CD4-positive, alpha-beta T cell treated with Interleukin-21 for 1 hour (primary cell): ENCODE data around the gene LEKR1.

ENCODE experiments used
- DNase-seq: peaks from one replicate; pipeline ENCODE4 v3.0.0-alpha.2; 2020

Gene LEKR1

DNA sequence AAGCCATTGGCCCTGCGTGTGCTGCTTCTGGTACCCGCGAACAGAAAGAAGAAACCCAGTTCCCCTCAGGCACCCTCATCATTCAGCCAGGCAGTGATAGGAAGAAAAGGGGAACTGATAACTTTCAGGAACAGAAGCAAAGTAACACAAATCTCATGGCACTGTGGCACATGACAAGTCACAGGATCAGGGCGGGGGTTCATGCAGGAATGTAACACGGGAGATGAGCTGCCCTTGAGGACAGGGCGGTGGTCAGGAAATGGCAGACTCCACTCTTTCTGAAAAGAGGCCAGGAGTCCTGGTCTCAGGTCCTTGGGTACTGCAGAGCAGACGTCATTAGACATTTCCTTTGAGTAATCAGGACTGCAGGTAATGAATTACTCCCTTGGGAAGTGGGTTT, 238.2 kb downstream of the LEKR1 start:
- no peak for DNase-seq

DNA sequence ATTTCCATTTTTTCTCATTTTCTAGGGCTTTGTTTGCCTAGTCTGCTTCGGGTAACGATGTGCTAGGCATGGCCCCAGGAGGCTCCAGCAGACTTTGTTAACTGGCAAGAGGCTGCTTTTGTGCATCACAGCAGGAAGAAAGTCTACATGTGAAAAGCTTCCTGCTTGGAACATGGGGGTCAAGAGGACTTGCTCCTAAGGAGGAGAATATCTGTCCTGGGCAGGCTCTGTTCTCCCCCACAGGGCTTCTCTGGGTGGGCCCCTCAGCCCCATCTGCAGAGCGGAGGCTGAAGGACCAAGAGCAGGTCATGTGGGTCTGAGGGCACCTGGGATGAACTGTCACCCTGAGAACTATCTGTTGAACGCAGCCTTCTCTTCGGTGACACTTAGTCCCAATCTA, 239.0 kb downstream of the LEKR1 start:
- DNase-seq: no peak

DNA sequence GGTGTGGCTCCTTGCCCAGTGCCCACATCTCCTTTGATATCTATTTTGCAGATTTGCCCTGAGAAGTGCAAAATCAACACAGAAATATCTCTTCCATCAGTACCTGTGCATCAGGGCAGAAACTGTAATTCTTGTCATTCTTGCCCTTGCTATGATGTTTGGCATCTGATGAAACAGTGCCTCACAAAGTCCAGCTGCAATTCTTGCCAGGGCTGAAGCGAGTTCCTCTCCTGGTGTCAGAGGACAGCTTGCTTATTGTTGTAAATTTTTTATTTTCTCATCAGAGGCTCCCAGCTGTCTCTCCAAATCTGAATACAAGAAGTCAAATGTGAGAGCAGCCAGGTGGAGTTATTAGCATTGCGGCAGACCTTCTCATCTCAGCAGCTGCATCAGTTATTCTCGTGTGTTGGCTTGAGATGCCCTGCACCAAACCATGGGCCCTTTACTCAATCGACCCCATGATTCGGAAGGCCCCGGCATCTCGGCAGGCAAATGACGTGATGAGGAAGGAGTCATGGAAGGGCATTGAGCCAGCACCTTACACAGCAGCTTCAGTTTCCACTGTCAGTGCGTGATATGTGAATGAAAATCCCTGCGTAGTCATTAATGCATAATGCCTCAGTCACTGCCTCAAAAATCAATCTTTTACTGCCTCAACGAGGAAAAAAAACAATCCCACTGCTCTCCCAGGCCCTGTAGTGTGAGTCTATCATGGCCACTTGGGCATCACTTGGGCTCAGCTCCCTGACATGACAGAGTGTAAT, 240.4 kb downstream of the LEKR1 start:
- no peak for DNase-seq

DNA sequence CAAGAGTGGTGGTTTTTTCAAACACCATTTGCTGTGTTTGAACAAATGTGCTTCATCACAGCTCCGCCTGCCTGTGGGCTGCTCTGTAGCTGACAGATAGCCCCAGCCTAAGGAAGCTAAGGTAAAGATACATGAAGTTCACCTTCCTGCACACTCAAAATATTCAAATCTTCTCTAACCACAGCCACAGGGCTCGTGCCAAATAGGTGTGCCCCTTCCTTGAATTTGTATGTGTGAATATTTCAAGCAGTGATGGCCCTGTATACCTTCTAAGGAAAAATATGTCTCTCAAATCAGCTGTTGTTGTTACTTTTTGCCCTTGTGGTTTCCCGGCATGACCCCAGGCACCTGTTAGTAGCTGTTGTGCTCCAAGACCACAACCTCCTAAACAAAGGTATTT, 241.0 kb downstream of the LEKR1 start:
- peak; percentile 61 for DNase-seq

DNA sequence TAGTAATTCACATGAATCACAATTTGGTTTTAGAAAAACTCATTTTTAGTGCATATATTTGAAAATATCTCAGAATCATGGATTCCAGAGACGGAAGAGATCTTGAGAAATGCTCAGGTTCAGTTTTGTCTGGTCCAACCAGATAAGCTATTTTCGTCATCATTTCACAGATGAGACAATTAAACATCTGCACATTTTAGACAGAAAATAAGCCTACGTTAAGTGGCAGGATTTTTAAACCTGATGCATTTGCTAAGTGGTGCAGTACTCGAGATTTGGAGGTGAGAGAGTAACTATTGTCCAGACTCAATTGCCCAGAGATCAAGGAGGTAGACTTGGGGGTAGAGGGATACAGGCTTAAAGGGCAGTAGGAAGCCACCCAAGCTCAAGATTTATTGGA, 243.3 kb downstream of the LEKR1 start:
- DNase-seq: no peak

DNA sequence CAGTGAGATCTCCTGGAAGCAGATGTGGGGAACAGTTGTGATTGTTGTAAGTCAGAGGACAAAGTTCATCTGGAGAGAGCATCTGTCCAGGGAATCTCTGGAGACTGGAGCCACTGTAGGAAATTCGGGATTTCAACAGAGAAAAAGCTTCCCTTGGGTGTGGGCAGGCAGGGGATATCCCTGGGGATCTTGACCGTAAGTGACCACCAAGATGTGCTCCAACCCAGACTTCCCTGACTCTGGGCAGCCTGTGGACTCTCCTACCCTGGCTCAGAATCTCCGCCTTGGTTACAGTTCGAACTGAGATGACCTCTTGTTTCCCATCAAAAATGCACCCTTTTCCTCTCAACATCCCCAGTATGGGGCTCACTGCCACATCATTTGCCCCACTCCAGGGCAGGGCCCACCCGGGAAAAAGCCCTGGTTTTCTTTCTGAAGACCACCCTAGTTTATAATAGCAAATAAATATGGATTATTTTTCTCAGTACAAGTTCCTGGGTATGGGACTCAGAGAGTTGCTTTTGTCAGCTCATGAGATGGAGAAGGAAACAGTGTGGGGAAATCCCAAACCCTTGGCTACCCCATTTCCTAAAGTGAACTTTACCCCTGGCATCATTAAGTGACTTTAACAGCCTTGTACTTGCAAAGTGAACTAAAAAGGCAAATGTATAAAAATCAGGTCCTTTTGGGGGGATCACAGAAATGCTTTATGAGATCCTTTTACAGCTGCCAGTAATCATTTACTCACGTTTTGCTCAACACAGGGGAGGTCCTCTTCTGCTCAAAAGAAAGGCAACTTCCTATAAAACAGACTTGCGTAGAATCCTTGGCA, 243.9 kb downstream of the LEKR1 start:
- DNase-seq: no peak

DNA sequence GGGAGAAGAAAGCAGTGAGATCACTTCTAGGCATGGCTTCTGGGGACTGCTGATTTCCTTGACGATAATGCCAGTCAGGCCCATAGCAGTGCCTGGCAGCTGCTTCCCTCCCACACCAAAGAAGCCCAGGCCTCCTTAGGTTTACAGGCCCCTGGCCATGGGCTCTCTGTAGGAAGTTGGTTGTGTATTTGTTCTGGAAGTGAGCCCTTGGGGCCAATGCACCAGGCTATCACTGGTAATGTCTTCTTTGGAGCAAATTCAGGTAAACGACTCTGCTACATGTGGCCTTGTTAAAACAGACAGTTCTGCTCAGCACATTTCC, 244.5 kb downstream of the LEKR1 start:
- no peak for DNase-seq

DNA sequence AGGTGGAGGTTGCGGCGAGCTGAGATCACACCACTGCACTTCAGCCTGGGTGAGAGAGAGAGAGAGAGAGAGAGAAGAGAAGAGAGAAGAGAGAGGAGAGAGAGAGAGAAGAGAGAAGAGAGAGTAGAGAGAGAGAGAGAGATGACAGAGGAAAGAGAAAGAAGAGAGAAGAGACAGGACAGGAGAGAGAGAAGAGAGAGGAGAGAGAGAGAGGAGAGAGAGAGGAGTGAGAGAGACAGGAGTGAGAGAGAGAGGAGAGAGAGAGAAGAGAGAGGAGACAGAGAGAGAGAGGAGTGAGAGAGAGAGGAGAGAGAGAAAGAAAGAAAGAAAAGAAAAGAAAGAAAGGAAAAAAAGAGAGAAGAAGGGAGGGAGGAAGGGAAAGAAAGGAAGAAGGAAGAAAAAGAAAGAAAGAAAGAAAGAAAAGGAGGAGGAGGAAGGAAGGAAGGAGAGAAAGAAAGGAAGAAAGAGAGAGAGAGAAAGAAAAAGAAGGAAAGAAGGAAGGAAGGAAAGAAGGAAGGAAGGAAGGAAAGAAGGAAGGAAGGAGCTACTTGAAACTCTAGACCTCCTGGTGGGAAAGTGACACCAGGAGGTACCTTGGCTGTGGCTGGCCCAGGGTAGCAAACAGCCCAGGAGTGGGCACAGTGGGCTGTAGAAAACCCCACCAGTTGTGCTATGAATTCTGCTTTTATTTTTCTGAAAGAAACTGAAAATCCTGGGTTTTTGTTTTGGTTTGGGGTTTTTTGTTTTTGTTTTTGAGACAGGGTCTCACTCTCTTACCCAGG, 245.8 kb downstream of the LEKR1 start:
- no peak for DNase-seq

DNA sequence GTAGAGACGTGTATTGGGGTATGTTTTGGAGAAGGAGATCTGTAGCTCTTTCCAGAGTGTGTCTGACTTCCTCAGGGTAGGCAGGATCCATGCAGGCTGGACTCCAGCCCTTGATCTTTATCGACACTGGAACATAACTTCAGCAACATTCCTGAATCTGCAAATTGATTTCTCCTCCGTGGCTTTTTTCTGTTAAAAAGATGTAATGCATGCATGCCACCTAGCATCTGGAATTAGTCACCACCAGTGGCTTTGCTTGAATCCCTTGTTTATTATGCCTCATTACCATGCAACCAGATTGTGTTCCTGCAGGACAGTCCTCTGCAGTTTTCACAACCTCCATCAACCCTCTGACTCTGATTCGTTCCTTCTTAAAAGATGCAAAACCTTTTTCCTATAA, 247.7 kb downstream of the LEKR1 start:
- no peak for DNase-seq

DNA sequence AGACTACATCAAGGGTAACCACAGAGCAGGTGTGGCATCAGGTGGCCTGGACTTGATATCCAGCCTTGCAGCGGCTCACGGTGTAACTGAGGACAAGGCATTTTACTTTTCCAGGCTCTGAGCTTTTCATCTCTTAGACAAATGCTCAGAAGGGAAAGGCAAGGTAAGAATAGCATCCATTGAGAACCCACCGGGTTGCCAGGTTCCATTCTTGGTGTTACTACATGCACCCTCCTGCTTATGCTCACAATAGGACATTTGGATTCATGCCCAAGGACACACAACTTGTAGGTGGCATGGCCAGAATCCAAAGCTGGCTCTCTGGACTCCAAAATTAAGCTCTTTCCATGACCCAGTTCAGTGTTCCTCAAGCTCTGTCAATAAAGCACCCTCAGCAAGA, 248.3 kb downstream of the LEKR1 start:
- DNase-seq: no peak

DNA sequence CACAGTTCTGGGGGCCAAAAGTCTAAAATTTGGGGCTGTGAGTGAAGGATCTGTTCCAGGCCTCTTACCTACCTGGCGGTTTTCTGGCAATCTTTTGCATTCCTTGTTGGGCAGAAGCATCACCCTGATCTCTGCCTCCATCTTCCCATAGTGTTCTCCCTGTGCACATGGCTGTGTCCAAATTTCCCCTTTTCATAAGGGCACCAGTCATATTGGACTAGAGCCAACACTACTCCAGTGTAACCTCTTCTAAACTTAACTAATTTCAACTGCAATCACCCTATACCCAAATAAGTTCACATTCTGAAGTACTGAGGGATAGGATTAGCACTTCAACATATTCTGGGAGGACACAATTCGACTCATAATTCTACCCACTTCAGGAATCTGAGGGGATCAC, 248.8 kb downstream of the LEKR1 start:
- DNase-seq: no peak

DNA sequence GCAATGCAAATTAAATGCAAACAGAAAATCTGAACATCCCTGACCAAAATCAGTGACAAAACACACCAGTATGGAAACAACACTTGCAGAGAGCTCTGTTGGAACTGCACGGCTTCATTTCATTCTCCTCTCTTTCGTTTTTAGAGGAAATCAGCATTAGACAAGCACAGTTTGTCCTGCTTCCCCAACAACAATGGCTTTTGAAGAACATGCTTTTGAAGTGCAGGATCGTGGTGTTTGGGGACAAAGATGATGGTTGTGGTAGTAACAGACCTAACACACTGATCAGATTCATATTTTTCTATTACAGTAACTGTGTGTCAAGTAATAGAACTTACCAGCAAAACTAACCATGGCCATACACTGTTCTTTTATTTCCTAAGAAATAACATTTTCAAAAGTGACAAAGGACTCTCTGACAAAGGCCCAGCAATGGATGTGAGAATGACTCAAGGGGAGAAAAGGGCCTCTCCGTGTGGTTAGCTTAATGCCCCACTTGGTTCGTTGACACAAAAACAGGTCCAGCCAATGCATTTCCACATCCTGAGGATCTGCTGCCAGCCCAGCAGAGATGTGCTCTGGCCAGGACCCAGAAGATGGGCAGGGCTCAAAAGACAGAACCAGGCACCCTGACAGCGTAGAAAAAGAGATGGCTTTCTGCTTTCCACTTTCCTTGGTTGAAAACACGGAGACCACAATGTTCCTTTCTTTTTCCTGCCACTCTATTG, 249.7 kb downstream of the LEKR1 start:
- DNase-seq: no peak

DNA sequence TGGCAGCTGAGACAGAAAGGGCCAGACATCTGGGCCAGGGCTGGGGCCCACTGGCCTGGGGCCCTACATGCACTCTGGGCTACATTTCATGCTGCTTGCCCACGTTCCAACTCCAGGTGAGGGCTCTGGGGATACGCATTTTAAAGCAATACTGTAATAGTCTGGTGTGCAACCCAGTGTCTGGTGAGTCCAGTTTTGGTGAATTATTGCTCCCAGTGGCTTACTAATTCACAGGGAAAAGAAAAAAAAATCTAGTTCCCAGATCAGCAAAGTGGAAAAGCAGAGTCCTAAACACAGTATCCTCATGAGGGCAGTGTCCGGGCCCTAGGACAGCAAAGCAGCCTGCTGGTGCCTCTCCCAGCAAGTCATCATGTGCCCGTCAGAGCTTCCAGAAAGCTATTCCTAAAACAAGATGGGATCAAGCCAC, 251.4 kb downstream of the LEKR1 start:
- DNase-seq: no peak

DNA sequence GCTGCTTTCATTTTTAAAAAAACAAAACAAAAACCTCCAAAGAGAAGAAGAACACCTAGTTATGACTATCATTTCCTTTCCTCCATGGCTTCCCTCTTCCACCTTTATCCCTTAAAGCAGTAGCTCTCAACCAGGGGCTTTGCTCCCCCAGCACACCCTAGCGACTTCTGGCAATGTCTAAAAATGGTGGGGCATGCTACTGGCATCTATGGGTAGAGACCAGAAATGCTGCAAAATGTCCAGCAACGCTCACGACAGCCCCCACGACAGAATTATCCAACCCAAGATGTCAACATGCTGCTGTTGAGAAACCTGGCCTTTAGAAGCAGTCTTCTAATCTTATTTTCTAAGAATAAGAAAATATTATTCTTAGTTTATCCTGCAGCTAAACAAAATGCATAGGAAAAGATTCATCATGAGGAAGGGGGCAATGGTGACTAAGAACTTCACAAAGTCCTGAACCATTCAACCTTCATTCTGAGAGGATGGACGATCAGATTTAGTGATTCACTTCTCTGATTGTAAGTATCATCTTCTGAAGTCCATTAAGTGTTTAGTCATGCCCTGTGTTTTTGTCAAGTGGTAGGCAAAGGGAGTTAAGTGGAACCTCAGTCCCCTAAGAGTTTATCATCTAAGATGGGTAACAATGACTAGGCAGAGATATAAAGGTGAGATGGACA, 252.1 kb downstream of the LEKR1 start:
- no peak for DNase-seq

DNA sequence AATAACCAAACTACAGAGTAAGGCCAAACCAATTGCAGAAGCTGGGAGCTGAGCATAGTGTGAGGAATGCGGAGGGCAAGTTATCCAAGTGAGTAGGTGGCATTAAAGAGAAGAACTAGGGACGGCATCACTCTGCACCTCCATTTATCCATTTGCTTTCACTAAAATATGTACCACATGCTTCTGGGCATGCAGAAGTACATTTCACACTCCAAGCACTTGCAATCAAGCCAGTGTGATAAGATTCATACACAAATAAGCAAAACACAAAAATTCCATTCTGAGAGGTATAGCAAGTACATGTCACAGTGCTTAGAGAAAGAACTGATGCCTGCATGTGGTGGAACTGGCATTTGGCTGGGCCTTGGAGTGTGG, 252.6 kb downstream of the LEKR1 start:
- DNase-seq: no peak

DNA sequence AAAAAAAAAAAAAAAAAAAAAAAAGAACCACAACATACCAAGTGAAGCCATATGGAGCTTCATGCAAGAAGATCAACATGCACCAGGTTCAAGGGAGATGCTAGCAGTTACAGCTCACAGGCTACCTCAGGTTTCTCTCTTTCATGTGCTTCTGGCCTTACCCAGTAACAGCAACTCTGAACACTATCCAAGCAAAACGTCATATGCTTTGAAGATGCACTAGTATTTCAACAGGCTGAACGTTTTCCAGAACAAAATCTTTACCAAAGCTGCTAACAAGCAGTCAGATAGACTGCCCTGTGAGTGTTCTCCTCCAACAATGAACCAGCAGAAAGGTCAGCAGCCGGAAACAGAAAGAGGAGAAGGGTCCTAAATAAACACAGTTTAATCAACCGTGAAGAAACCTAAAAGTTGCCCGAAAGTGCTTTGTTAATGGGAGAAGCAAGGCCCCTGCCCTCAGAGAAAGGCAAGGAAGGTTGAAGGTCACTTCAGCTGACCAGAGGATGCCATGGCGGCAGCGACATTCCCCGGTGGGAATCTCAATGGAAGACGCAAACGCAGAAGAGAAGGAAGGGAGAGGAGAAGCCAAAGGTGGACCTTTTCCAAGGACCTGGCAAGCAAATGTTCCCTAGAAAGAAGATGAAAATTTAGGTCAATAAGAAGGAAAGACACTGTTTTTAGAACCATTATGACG, 253.7 kb downstream of the LEKR1 start:
- no peak for DNase-seq

DNA sequence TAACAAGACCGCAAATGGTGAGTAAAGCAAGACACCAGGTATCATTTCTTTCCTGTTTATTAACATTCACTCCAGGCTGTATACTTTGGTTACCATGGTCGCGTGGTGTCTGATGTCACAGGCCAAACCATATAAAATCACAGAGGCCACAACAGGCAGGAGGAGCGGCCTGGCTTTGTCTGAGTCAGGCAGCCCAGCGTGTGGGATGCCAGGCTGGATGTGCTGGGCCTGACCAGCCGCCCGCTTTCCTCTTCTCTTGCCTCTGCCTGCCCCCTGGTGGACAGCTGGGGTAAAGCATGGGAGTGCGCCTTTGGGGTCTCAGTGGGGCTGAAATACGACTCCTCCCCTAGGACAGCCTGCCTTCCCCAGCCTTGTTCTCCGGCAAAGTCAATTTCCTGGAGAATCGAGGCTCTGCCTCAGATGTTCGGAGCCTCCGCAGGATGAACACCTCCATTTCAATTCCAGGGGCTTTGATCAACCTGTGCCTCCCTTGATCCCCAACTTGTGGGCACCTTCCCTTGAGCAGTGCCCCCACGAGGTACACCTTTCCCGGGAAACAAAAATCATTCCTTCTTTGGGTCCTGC, 255.6 kb downstream of the LEKR1 start:
- DNase-seq: peak; percentile 86

DNA sequence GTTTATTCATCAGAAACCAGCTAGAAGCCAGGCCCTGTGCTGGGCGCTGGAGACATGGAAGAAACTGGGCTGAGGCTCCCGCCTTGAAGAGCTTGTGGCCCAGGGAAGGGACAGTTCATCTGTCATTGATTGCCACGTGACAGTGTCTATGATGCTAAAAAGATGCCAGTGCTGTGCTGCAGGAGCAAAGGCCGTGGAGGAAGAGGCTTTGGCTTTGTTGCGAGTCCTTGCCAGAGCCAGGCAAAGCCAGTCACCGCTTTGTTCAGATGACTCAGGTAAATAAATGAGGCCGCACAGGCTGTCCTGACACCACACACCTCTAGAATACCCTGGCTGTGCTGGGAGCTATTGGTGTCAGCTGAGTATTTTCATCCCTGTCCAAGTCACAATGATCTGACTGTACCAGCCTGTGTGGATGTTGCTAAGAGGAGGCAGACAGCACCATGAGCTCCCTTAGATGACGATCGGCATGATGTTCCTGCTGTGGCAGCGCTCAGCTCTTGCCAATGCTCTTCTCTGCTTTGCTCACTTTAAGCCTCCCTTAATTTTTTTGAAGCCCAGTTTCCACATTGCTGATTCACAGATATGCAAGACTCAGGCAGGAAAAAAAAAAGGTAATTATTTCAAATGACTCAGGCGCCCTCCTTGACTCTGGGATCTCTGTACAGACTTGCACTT, 256.3 kb downstream of the LEKR1 start:
- DNase-seq: no peak

DNA sequence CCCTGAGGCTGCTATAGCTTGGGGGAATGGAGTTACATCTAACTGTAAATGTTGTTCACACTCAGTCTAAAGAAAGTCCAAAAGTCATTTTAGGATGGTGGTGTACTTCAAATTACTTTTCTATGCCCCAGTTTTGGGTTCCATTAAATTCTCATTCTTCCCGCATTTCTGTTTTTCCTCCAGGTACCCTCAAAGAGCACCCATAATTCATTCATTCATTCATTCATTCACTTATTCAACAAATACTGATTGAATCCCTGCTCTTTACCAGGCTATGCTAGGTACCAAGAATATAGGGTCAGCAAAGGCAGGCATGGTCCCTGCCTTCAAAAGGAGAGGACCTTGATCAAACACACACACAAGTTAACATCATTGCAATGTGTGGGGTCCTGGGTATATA, 257.7 kb downstream of the LEKR1 start:
- DNase-seq: no peak

DNA sequence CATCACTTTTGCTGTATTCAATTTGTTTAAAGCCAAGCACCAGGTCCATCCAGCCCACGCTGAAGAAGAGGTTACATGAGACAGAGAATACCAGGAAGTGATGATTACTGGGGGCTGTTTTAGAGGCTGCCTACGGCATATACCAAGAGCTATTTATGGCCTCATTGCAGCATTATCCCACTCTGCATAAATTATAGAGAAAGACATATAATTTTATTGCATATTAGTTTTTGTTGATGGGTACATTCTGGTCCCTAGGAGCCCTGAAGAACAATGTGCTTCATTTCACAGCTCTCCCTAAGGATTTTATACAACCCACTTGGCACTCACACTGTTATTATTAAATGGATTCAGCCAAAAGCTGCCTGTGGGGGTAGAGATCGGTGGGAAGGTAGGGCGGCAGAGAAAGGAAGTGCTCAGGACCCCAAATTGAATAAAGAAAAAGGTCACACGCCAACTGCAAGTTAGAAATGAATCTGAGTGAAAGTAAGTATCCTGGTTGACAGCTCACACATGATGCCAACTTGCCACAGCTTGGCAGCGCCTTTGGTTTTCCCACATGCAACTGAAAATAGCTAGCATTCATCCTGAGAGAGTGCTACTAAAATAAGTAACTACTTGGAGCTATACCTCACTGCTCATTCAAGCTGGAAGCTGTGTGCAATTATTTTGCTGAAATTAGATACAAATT, 260.1 kb downstream of the LEKR1 start:
- DNase-seq: no peak
